GM19438 (cell line): ENCODE results near the gene SYT13.

Source experiments
- ATAC-seq: cut with Tn5 transposase; IDR thresholded peaks from one replicate; pipeline ENCODE4 v1.9.1; 2021; ENCODE audit warnings: low read depth; ENCODE audit not compliant: unreplicated experiment

SYT13 gene

DNA sequence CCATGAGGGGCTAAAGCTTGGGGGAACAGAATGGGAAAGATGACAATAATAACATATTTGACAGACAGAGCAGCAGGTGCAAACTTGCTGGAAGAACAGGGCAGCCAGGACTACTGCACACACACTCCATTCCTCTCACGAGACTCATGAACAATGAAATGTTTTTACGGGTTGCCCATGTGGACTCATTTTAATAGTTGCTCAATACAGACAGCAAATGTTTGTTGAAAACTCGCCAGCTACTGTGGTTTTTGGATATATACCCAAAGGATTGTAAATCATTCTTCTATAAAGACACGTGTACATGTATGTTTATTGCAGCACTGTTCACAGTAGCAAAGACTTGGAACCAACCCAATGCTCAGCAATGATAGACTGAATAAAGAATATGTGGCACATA, 10.3 kb downstream of the SYT13 start:
- ATAC-seq = no peak

DNA sequence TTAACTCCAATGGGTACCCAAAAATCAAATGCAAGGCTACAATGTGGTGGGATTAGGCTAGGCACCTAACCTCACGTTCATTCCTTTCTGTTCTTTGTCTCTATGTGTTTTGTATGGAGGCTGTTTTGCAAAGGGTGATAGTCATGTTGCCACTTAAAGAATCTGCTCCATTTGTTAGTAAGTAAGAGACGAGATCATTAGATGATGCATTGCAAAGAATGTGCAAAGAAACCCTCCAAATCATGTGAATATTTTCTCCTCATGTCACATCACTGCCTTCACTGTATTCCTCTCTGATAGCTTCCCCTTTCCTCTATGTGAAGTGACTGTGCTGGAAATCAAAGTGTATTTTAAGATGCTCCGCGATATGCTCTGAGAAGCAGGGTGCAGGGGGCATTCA, 11.9 kb downstream of the SYT13 start:
- no peak for ATAC-seq

DNA sequence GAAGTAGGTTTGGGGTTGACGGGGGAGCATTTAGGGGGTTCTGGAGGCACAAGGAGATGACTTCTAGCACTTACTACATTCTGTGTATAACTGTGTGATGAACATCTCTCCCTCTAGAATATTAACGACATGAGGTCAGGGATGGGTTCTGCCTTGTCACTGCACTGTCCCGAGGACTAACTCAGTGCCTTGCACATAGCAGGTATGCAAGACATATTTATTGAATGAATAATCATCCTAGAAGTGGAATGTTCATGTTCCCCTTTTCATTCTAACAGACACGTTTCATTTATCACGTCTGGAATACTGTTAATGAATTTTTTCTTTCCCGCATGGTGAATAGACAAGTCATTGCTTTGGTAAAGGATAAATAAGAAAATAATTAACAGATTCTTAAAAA, 12.6 kb downstream of the SYT13 start:
- no peak for ATAC-seq

DNA sequence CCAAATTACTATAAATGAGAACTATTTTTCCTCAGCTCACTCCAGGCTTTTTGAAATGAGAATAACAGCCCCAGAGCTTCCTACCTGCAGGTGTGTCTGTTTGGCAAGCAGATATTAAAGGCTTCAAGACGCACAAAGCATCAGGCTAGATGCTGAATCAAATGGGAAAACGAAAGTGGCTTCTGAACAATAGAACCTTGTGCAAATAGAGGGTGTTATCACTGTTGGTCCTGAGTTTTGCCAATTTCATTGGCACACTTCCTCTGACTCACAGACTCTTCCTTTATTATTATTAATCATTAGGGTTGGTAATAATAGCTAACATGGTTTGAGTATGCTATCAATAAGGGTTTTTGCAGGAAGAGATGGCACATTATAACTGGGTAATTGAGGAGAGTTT, 13.4 kb downstream of the SYT13 start:
- no peak for ATAC-seq

DNA sequence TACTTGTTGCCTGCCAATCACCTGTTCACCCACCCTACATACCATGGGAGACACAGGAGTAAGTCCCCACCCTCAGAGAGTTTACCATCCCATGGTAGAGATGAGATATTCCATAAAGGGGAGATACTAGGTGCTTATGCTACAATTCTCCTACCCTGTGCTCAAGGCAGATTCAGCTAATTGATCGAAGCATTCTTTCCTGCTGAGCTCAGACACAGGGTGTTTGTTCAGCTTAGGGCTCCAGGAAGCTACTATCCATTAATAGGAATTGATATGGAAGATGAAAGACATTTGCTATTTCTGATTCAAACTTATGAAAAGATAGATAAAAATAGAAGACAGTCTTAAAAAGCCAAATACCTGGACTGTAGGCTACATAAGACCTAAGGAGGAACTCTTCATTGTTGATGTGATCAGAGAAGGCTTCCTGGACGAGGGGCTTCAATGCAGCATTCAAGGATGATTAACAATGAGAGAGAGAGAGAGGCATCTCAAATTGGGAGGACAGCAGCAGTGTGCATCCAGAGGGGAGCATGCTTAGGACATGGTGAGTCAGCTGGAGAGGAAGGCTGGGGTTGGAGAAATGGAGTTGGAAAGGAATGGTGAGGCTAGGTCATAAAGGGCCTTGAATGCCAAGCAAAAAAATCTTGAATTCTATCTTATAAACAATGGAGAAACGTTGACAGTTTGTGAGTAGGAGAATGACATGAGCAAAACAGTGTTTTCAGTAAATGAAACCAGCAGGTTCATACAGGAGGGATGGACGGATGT, 15.0 kb downstream of the SYT13 start:
- ATAC-seq = no peak

DNA sequence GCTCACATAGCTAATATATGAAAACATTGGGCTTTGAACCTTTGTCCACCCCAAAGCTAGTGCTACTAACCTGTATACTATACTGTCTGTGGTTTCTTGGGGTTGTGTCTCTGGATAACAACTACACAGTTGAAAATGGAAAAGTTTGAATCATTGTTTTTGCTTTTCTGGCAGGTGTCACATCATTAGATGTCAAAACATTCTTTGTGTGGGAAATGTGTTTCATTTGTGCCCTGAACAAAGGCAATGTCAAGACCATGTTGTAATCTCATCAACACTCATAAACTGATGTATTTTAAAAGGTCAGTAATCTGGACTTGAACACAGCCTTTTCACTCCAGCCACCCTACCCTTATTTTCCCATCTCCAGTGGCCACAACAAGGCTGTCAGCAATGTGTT, 16.5 kb downstream of the SYT13 start:
- ATAC-seq = no peak

DNA sequence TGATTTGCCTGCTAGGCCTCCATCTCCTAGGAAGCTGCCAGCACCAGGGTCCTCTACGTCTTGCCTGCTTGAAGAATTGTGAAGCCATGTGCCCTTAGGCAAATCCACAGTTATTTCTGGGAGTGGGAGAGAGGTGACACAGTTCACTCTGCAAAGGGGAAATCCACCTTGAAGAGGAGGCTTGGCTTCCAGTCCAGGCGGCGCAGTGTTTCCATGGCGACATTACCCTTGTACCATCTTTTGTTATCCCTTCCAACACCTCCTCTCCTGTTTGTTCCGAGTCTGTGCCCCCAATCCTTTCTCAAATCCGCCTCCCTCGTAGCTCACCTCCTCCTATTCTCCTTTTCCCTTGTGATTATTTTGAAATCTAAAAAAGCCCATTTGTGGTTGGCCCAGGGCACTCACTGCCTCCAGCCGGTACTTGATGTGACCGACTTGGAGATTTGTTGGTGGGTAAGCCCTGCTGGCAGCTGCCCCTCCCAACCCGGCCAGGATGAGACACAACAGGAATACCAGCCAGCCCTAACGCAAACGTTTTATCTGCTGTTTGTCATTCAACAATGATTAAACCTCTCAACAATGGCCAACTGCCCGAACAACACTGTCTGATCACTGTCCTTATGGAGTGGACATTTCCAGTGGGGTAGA, 18.4 kb downstream of the SYT13 start:
- no peak for ATAC-seq

DNA sequence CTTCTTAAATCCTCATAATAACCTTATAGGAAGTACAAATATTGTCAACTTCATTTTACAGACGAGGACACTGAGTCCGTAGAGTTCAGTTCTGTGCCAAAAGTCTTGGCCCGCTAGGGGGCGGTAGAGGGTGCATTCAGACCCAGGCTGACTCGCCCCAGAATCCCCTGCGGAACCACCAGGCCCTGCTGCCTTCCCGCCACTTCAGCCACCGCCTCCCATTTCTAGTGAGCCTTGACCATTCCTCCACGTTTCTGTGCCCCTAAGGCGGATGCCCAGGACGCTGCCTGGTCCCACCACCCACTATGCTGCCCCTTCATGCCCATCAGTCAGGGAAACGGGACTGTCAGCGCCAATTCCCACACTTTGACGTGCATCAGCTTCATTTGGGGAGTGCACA, 19.1 kb downstream of the SYT13 start:
- ATAC-seq = no peak

DNA sequence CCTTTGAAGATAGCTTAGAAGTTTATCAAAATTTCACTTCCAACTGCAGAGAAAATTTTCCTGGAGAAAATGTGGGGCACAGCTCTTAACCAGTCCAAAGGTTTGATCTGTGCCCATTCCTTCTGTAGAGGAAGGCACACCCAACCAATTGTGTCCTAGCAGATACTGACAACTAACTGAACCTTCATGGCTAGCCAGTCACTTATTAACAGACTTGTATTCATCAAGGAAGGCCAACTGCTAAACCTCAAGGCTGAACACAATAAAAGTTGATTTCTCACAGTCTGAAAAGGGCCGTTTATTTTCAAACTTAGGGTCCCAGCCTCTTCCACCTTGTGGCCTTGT, 19.5 kb downstream of the SYT13 start:
- ATAC-seq = no peak

DNA sequence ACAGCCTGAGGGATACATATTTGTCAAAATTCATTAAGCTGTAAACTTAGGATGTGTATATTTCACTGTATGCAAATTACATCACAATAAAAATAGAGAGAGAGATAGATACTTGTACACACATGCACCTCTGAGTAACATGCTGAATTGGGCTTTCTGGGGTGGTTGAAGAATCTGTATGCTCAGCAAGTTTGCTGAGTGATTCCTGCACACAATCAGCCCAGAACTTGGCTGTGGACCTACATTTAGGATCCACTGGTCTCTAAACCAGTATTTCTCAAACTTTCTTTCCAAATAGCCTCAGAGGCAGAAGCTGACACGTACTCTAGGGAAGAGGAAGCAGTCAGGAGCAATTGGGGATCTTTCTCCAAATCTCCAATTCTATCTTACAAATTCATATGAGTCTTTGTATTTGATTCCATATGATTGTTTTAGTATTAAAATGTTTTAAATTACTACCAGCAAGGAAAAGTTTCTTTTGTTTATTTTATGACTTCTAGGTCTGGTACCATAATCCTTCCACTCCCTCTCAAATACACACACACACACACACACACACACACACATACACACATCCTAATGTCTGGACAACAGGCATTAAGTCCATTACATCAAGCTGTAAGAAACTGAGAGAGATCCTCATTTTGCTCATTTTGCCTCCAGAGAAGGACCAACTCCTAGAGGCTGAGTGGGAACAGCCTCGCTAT, 20.0 kb downstream of the SYT13 start:
- no peak for ATAC-seq

DNA sequence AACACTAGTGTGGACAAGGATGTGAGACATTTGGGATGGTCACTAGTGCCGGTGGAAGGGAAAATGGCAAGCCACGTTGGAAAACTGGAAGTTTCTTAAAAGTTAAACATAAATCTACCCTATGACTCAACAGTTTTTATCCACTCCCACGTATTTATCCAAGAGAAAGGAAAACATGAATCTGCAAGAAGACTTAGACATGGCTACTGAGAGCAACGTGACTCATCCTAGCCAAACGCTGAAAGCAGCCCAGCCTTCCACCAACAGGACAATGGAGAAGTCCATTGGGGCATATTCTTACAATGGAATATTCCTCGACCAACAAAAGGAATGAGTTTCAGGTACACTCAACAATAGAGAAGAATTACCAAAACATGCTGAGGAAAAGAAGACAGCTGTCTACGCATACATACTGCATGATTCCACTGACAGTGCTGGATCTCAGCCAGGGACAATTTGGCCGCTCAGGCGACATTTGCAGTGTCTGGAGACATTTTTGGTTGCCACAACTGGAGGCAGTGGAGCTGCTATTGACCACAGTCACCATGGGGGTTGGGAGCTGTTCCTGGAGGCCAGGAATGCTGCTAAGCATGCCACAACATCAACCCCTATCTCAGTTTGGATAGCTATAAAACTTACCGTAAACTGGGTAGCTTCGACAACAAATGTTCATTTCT, 21.2 kb downstream of the SYT13 start:
- no peak for ATAC-seq

DNA sequence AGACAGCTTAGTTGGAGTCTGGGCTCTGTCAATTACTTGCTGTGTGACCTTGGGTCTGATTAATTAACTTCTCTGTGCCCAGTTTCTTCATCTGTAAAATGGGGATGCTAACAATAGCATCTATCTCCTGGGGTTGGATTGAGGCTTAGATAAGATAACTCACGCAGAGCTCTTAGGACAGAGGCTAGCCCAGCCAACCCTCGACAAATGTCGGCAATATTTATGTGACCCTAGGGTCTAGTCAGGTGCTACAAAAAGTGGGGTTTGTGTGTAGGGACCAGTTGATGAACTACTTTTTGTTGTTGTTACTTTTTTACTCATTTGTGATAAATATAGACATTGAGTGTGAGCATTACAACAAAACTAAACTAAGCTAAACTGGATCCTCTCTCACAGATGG, 22.4 kb downstream of the SYT13 start:
- no peak for ATAC-seq

DNA sequence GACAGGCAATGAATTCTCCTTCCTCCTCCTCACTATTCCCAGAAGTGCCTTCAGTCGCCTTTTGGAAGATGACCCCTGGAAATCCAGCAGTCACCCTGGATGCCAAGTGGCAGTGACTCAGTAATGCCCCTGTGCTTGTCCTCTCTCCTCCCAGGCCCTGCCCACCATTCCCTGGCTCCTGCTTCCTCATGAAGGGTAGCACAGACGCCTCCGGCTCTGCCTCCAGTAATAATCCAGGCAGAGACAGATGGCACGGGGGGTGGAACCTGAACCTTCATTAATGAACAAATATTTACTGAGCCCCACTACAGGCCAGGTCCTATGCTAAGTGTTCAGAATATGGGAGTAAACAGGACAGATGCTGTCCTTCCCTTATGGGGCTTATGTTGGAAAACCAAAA, 23.2 kb downstream of the SYT13 start:
- ATAC-seq = no peak

DNA sequence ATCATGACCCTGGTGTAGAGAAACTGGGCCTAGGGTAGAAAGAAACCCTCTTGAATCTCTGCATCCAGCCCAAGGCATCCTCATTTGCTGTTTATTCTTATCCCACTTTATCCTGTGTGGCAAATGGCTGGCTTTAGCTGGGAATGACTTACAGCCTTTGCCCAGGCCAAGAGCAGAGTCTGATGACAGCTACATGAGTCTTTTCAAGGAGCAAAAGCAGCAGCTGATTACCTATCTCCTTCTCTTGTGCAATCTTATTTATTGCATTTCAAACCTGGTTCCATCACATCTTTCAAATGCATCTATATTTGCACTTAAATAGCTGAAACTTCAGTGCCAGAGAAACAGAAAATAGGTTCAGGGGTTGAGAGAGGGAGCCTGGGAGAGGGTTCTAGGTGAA, 26.1 kb downstream of the SYT13 start:
- no peak for ATAC-seq

DNA sequence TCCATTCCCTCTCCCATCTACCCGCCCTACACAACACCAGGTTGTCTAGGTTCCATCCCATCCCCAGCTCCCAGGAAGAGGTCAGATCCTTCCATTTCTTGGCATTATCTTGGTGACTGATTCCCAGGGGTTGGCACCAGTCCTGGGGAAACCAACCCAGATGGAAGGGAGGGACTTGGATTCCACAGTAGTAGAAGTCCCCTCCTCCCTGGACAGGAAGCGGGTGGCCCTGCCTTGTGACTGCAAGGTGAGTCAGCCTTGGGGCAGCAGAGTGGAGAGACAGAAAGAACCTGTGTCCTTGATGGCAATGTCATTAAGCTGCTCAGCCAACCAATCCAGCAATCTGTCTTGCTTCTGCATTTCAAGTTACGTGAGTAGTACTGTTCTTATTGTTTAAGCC, 26.5 kb downstream of the SYT13 start:
- no peak for ATAC-seq

DNA sequence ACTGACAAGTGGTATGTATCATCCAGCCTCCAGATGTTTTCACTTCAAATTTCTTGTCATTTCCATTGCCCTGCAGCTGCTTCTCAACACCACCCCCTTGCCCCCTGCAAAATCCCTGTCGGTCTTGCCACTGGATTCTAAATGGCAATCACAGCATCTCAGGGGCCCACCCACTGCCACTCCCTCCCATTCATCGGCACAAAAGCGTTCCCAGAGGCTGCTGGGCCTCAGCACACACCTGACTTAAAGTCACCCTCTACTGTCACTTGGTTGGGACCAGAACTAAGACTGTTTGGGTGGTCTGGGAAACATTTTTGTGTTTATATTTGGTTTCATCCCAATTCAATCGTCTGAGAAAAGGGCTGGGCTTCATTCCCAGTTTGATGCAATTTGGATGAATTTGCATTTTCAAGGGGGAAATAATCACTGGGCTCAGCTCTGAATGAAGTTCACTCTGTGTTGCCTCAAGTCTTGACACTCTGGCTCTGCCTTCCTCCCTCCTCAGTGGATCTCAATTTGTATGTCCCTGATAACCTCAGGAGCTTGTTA, 27.1 kb downstream of the SYT13 start:
- ATAC-seq = no peak

DNA sequence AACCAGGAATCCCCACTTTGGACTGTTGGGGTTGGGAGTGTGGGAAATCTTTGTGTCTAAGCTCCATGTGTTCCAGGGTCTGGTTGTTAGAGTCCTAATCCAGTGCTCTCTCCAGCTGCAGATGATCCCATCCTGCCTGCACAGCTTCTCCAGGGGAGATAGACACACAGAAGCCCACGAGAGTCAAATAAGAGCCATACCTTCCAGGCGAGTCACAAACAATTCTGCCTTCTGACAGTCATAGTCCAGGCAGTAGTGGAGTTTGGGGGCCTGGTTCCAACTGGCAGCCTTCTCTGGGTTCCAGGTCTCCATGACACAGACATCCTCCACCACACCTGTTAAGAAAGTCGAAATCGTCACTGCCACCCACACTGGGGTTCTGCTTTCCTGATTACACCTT, 32.1 kb downstream of the SYT13 start:
- ATAC-seq = no peak

DNA sequence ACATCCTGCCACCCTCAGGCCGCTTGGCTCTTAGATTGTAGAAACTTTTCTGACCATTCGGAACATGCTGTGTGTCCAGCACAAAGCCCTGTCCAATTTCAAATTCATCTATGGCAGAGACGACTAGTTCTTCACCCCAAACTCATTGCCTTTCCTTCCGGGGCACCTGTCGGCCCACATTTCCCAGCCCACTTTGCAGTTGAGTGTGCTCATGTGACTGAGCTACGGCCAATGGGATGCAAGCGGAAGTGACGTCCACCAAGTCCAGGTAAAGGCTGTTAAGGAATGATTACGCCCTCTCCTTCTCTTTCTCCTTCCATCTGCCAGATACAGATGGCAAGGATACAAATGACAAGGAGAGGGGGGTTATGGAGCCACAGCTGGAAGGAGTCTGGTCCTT, 32.5 kb downstream of the SYT13 start:
- ATAC-seq = no peak

DNA sequence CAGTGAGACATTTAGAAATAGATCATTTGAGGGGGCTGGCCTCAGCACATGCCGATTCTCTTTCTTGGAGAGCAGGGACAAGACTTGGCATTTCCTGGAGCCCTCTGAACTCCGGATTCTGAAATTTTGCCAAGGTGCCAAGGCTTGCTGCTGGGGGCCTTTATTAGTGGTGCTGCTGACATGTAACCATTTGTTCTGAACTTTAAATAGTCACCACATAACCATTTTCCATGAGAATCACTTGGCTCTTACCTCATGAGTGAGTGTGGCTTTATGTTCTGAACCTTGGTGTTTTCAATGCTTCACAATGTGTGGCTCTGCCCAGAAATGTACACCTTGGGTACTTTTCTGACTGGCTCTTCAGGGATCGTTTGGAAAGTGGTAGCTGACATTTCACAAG, 33.3 kb downstream of the SYT13 start:
- ATAC-seq = no peak

DNA sequence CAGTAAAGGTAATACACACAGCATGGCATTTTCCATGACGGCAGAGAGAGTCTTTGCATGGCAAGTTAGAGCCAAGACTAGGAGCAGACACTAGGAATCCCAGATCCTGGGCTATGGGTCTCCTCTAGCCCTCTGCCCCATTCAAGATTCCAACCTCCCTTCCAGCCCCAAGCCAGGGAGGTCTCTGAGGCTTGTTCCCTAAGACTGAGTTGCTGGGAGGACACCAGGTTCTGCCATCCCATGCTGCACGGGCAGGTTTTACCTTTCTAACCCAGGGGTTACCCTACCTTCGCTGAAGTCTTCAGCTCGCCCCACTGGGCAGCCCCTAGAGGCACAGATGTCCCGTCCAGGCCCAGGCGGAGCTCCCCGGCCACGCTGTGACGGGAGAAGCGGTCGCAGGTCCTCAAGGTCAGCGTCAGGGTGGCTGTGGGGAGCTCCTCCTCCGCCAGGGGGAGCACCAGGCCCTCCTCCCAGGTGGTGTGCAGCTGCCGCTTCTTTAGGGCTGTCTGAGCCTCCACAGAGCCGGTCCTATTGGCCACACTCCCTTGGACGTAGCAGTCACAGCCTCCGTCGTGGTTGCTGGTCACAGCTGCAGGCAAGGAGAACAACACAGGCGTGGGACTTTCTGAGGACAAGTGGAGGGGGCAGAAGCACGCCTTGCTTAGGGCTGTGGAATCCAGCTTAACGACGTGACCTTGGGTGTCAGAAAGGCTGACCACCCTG, 33.8 kb downstream of the SYT13 start:
- ATAC-seq = no peak
